ENCODE results near the gene CGN.
"Not testable (repeated sequence)": the region's sequence is repeated elsewhere in the genome, so short reads cannot be mapped to it uniquely, and the experiment has no call there.

The CGN gene

GRCh38 chr1:151502035-151502700 lies 9.0 kb upstream of the CGN start:
- no peak for DNase-seq

GRCh38 chr1:151502859-151503780 lies 8.1 kb upstream of the CGN start:
- no peak for DNase-seq

- DNase-seq = no peak
These were observed 6.9 kb upstream of the CGN start for GRCh38 chr1:151504252-151504651.

- no peak for DNase-seq
These were observed 6.4 kb upstream of the CGN start for GRCh38 chr1:151504759-151505158.

GRCh38 chr1:151508833-151509232 lies 2.4 kb upstream of the CGN start:
- DNase-seq = no peak

- DNase-seq = no peak
These were observed 1.7 kb upstream of the CGN start for GRCh38 chr1:151509350-151510019.

- no peak for DNase-seq
These were observed 1.2 kb upstream of the CGN start for GRCh38 chr1:151510020-151510405.

- no peak for DNase-seq
These were observed 602 bp upstream of the CGN start for GRCh38 chr1:151510614-151510956.

GRCh38 chr1:151511636-151512215 lies 539 bp downstream of the CGN start:
- DNase-seq = peak; percentile 27

GRCh38 chr1:151512326-151512725 lies 1.1 kb downstream of the CGN start:
- DNase-seq = no peak

GRCh38 chr1:151512801-151513625 lies 1.8 kb downstream of the CGN start:
- no peak for DNase-seq

- DNase-seq = no peak
These were observed 2.5 kb downstream of the CGN start for GRCh38 chr1:151513626-151514121.

- no peak for DNase-seq
These were observed 3.2 kb downstream of the CGN start for GRCh38 chr1:151514366-151514765.

GRCh38 chr1:151515265-151515664 lies 4.1 kb downstream of the CGN start:
- no peak for DNase-seq

- no peak for DNase-seq
These were observed 4.9 kb downstream of the CGN start for GRCh38 chr1:151516031-151516511.

- DNase-seq = no peak
These were observed 7.2 kb downstream of the CGN start for GRCh38 chr1:151518431-151518830.

GRCh38 chr1:151518936-151519335 lies 7.7 kb downstream of the CGN start:
- no peak for DNase-seq

GRCh38 chr1:151519667-151520066 lies 8.5 kb downstream of the CGN start:
- no peak for DNase-seq

GRCh38 chr1:151520359-151520758 lies 9.2 kb downstream of the CGN start:
- DNase-seq = no peak

GRCh38 chr1:151522427-151522826 lies 11.2 kb downstream of the CGN start:
- not testable (repeated sequence) for DNase-seq

- no peak for DNase-seq
These were observed 12.1 kb downstream of the CGN start for GRCh38 chr1:151523326-151523725.

GRCh38 chr1:151524736-151525135 lies 13.5 kb downstream of the CGN start:
- no peak for DNase-seq

All from CD4-positive, alpha-beta T cell treated with Interleukin-21 for 1 hour (primary cell).